GM04504 (cell line): Measurements from ENCODE around the gene RCBTB2.

Source experiments
- DNase-seq: peaks from one replicate; pipeline ENCODE4 v3.0.0-alpha.2; 2012; ENCODE audit warnings: low read depth

The RCBTB2 gene

GRCh38 chr13:48448959-48449614 lies 83.8 kb downstream of the RCBTB2 start:
- DNase-seq: peak; percentile 25

- DNase-seq: no peak
Measured at GRCh38 chr13:48448285-48448958, 84.5 kb downstream of the RCBTB2 start.

DNA sequence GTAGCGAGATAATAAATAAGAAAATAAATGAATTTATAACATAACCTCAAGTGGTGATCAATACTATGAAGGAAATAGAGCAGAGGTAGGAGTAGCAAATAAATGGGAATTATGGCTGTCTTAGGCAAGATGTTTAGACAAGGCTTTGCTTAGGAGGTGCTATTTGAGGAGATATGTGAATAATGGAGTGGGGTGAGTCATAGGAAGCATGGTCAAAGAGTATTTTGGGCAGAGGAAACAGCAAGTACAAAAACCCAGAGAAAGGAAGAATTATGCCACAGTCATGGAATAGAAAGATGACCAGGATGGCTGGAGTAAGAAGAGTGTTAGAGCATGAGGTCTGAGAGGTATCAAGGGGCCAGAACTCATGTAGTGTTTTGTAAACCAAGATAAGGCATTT lies 86.4 kb downstream of the RCBTB2 start:
- no peak for DNase-seq

DNA sequence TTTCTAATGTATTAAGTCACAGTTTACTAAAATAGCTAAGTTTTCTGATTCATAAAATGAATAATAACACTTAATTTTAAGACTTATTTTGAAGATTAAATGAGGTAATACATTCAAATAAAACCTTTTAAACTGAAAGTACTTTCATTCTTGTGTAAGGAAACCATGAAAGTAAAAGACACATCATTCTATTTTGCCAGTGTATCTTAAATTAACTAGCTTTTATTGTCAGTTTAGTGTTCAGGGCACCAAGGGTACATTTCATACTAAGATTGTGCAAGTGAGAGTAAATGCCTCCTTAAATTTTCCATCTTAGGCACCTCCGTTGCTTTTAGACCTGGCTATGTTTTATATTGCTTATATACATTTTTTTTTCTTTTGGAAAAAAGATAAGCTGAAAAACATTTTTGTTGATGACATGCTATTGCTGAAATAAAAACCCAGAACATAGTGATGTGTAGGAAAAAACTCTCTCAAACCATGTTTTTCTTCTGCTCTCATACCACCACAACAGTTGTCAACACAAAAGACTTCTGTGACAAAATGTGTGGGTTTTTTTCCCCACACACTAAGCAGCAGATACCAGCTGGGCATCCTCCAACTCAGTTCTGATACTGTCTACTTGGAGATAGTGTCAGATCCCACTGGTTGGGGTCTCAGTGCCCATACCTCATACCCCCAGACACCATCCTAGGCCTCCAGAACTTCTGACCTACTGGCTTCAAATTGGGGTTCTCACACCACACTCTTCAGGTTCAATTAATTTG lies 89.3 kb downstream of the RCBTB2 start:
- DNase-seq: no peak
